HepG2 (cell line): Measurements from ENCODE around the gene C2. TPM values are rescaled to one million over a fixed set of nuclear protein-coding genes. Genes with fewer than 3 reads are reported as not detected.

Source experiments
- AKAP8 ChIP-seq: sonication (generic); formaldehyde crosslinking; IDR thresholded peaks from 2 replicates; pipeline ENCODE4 v1.5.1; 2020; ENCODE audit warnings: mild to moderate bottlenecking, missing genetic modification reagents
- AKNA ChIP-seq: sonication (generic); formaldehyde crosslinking; IDR thresholded peaks from 2 replicates; pipeline ENCODE4 v1.4.0; 2020; ENCODE audit warnings: missing genetic modification reagents, borderline replicate concordance
- CBFB ChIP-seq: sonication (generic); formaldehyde crosslinking; IDR thresholded peaks from 2 replicates; pipeline ENCODE4 v1.4.0; 2020; ENCODE audit warnings: missing genetic modification reagents
- EHMT2 ChIP-seq: fragments of 200-600 bp; sonication (generic); IDR thresholded peaks from 2 replicates; pipeline ENCODE4 v1.7.0; 2017; ENCODE audit warnings: antibody characterized with exemption, low read depth, low read length, borderline replicate concordance
- FOSL1 ChIP-seq: sonication (generic); formaldehyde crosslinking; IDR thresholded peaks from 2 replicates; pipeline ENCODE4 v1.9.0; 2021; ENCODE audit warnings: missing genetic modification reagents, borderline replicate concordance
- FOXP4 ChIP-seq: sonication (generic); formaldehyde crosslinking; IDR thresholded peaks from 2 replicates; pipeline ENCODE4 v1.4.0; 2020; ENCODE audit warnings: missing genetic modification reagents
- MAFF ChIP-seq: IDR thresholded peaks from 2 replicates; pipeline ENCODE4 v1.6.1; 2011; ENCODE audit warnings: low read depth, low read length, improper control_type of control experiment
- MEIS2 ChIP-seq: sonication (generic); formaldehyde crosslinking; IDR thresholded peaks from 2 replicates; pipeline ENCODE4 v1.9.0; 2021; ENCODE audit warnings: mild to moderate bottlenecking, missing genetic modification reagents
- MTA3 ChIP-seq: sonication (generic); formaldehyde crosslinking; IDR thresholded peaks from 2 replicates; pipeline ENCODE4 v1.4.0; 2020; ENCODE audit warnings: missing genetic modification reagents
- NFYB ChIP-seq: sonication (generic); formaldehyde crosslinking; IDR thresholded peaks from 2 replicates; pipeline ENCODE4 v1.4.0; 2020; ENCODE audit warnings: missing genetic modification reagents
- NFYC ChIP-seq: IDR thresholded peaks from 2 replicates; pipeline ENCODE4 v1.6.1; 2016; ENCODE audit warnings: missing genetic modification reagents, missing compliant biosample characterization
- PHF8 ChIP-seq: sonication (generic); formaldehyde crosslinking; IDR thresholded peaks from 2 replicates; pipeline ENCODE4 v1.5.0; 2020; ENCODE audit warnings: missing genetic modification reagents
- PRPF4 ChIP-seq: fragments of 200-400 bp; formaldehyde crosslinking; IDR thresholded peaks from 2 replicates; pipeline ENCODE4 v1.6.1; 2016; ENCODE audit warnings: low read length, low read depth; ENCODE audit not compliant: poor library complexity, severe bottlenecking
- RARG ChIP-seq: sonication (generic); formaldehyde crosslinking; IDR thresholded peaks from 2 replicates; pipeline ENCODE4 v1.4.0; 2020; ENCODE audit warnings: low read depth, mild to moderate bottlenecking, missing genetic modification reagents
- RBFOX2 ChIP-seq: fragments of 200-400 bp; formaldehyde crosslinking; IDR thresholded peaks from 2 replicates; pipeline ENCODE4 v1.6.1; 2017; ENCODE audit warnings: low read depth, mild to moderate bottlenecking, low read length
- RORA ChIP-seq: sonication (generic); formaldehyde crosslinking; IDR thresholded peaks from 2 replicates; pipeline ENCODE4 v1.5.0; 2020; ENCODE audit warnings: mild to moderate bottlenecking, missing genetic modification reagents, moderate library complexity
- SMARCC2 ChIP-seq: fragments of 450-650 bp; IDR thresholded peaks from 2 replicates; pipeline ENCODE4 v1.6.1; 2017; ENCODE audit warnings: antibody characterized with exemption, mild to moderate bottlenecking
- TAF1 ChIP-seq: sonication (generic); formaldehyde crosslinking; IDR thresholded peaks from 2 replicates; pipeline ENCODE4 v1.4.0; 2020; ENCODE audit warnings: missing genetic modification reagents
- THRA ChIP-seq: sonication (generic); formaldehyde crosslinking; IDR thresholded peaks from 2 replicates; pipeline ENCODE4 v1.4.0; 2020; ENCODE audit warnings: missing genetic modification reagents, borderline replicate concordance
- U2AF2 ChIP-seq: fragments of 200-400 bp; formaldehyde crosslinking; IDR thresholded peaks from 2 replicates; pipeline ENCODE4 v1.6.1; 2017; ENCODE audit warnings: low read depth, mild to moderate bottlenecking, low read length
- ZNF331 ChIP-seq: sonication (generic); formaldehyde crosslinking; IDR thresholded peaks from 2 replicates; pipeline ENCODE4 v1.4.0; 2020; ENCODE audit warnings: missing genetic modification reagents
- ZNF496 ChIP-seq: sonication (generic); formaldehyde crosslinking; IDR thresholded peaks from 2 replicates; pipeline ENCODE4 v1.8.1; 2023; ENCODE audit warnings: mild to moderate bottlenecking, moderate library complexity, missing genetic modification reagents; ENCODE audit not compliant: insufficient replicate concordance
- polyA plus RNA-seq, 8 experiments: library from polyadenylated mRNA; depleted of rRNA in 3 of 8; stranded (reverse) in 7 of 8; unstranded in 1 of 8; fragments of >200 nt; fragmentation: Illumina TruSeq in 4 of 8; extraction: Trizol in 4 of 8; gene quantifications; 2 replicates each; pipeline versions ENCODE4 v1.2.1 to v1.2.3, GENCODE V29; 2011 to 2016; ENCODE audit warnings: low read depth in 4 of 8, missing spikeins in 1 of 8, mixed read lengths in 1 of 8; ENCODE audit not compliant: insufficient read depth in 1 of 8
- total RNA-seq, 5 experiments: library from RNA; depleted of rRNA; stranded (reverse); fragments of >200 nt; fragmentation: Illumina TruSeq; extraction: Trizol; gene quantifications; 2 replicates each; pipeline ENCODE4 v1.2.3, GENCODE V29; 2016; ENCODE audit warnings: low read depth in 1 of 5

Gene C2
- total and polyA plus RNA-seq, 2 of the 13 experiments (the other 11 are each of a cell fraction or from before 2014, with no cell fraction given): 165 to 307 TPM

- TF ChIP-seq FOXP4: no peak
- no peak for TF ChIP-seq SMARCC2
- TF ChIP-seq EHMT2: no peak
- TF ChIP-seq RORA (CRISPR knock-in tag): no peak
- TF ChIP-seq PRPF4: no peak
- TF ChIP-seq THRA (CRISPR knock-in tag): no peak
- TF ChIP-seq CBFB: 0 out of 2 replicates have a peak, but pooled peaks have one; percentile 20
- no peak for TF ChIP-seq MEIS2 (CRISPR knock-in tag)
- TF ChIP-seq ZNF496 (CRISPR knock-in tag): no peak
- TF ChIP-seq PHF8 (CRISPR knock-in tag): peak; percentile 74
- TF ChIP-seq MTA3: no peak
- no peak for TF ChIP-seq RARG (CRISPR knock-in tag)
- peak; percentile 82 for TF ChIP-seq RBFOX2
- peak; percentile 77 for TF ChIP-seq TAF1 (CRISPR knock-in tag)
- no peak for TF ChIP-seq U2AF2
- TF ChIP-seq NFYB: no peak; the same call in 1 of the 2 replicates
- no peak; the same call in 1 of the 2 replicates for TF ChIP-seq AKAP8 (CRISPR knock-in tag)
- no peak for TF ChIP-seq ZNF331
- no peak for TF ChIP-seq AKNA
- TF ChIP-seq MAFF: no peak
- TF ChIP-seq FOSL1 (CRISPR knock-in tag): no peak
- TF ChIP-seq NFYC: no peak
Measured at GRCh38 chr6:31897612-31898382, 29.7 kb upstream of the C2 start, which contains the start of gene EHMT2 (continued).
